ENCODE data around the gene TMEM80. TPM values are rescaled to one million over a fixed set of nuclear protein-coding genes. Genes with fewer than 3 reads are reported as not detected.

Gene TMEM80
- total RNA-seq, 2 donors from 2014 or later, result 66.0 to 70.9 TPM

- 68% methylated on average over 17 of the region's 17 CpGs for WGBS
Observed at GRCh38 chr11:698493-699115, 3.0 kb downstream of the TMEM80 start.

GRCh38 chr11:699116-699508 lies 3.5 kb downstream of the TMEM80 start:
- Histone ChIP-seq H3K36me3 (no peaks in the 10 kb centered on the region), H3K4me3 (no peak overlapping the region), H3K27ac (no peak overlapping the region), H3K9me3 (no peaks in the 10 kb centered on the region), H3K27me3 (replicated peaks; ENCODE audit: insufficient read depth) (no peaks in the 10 kb centered on the region), H3K4me1 (replicated peaks) (peaks cover 17% of the 10 kb centered on the region)
- TF ChIP-seq POLR2AphosphoS5 (IDR thresholded peaks at IDR 0.05) (no peak), CTCF (IDR thresholded peaks at IDR 0.05) (no peak), POLR2A (IDR thresholded peaks at IDR 0.05) (no peak)
- WGBS, result 88% methylated on average over 7 of the region's 7 CpGs
- intact Hi-C loops (cut with DNase I), result no loop called here
- DNase-seq (ENCODE audit: low spot score), result no peak

More at GRCh38 chr11:698493-699115, 3.0 kb downstream of the TMEM80 start:
- no peak for TF ChIP-seq POLR2AphosphoS5 (IDR thresholded peaks at IDR 0.05)
- no peak for TF ChIP-seq CTCF (IDR thresholded peaks at IDR 0.05)
- TF ChIP-seq POLR2A (IDR thresholded peaks at IDR 0.05), result no peak
- H3K9me3 ChIP-seq, result no peaks in the 10 kb centered on the region
- H3K27me3 ChIP-seq (replicated peaks; ENCODE audit: insufficient read depth), result no peaks in the 10 kb centered on the region
- no peak overlapping the region for H3K4me3 ChIP-seq
- peak overlapping the region in 1 of 2 donors; percentile 18 for H3K27ac ChIP-seq
- no peaks in the 10 kb centered on the region for H3K36me3 ChIP-seq
- H3K4me1 ChIP-seq (replicated peaks), result peaks cover 21% of the 10 kb centered on the region
- intact Hi-C loops (cut with DNase I), result no loop called here
- DNase-seq (ENCODE audit: low spot score), result no peak

GRCh38 chr11:699753-700152 lies 4.1 kb downstream of the TMEM80 start:
- Histone ChIP-seq H3K27ac (no peak overlapping the region), H3K4me3 (no peak overlapping the region), H3K4me1 (replicated peaks) (peaks cover 17% of the 10 kb centered on the region), H3K36me3 (no peaks in the 10 kb centered on the region), H3K27me3 (replicated peaks; ENCODE audit: insufficient read depth) (no peaks in the 10 kb centered on the region), H3K9me3 (no peaks in the 10 kb centered on the region)
- TF ChIP-seq POLR2AphosphoS5 (IDR thresholded peaks at IDR 0.05) (no peak), POLR2A (IDR thresholded peaks at IDR 0.05) (no peak), CTCF (IDR thresholded peaks at IDR 0.05) (no peak)
- intact Hi-C loops (cut with DNase I), result no loop called here
- DNase-seq (ENCODE audit: low spot score), result no peak
- WGBS, result 100% methylated on average over 1 of the region's 1 CpG

GRCh38 chr11:701741-702461 lies 6.3 kb downstream of the TMEM80 start:
- no peak for DNase-seq (ENCODE audit: low spot score)

GRCh38 chr11:702462-703461 lies 7.1 kb downstream of the TMEM80 start:
- 55% methylated on average over 26 of the region's 26 CpGs for WGBS
- Histone ChIP-seq H3K4me3 (no peak overlapping the region), H3K27ac (peak overlapping the region; percentile 76 to 91), H3K9me3 (no peaks in the 10 kb centered on the region), H3K4me1 (replicated peaks) (peaks cover 25% of the 10 kb centered on the region), H3K36me3 (no peaks in the 10 kb centered on the region), H3K27me3 (replicated peaks; ENCODE audit: insufficient read depth) (no peaks in the 10 kb centered on the region)
- TF ChIP-seq POLR2AphosphoS5 (IDR thresholded peaks at IDR 0.05), result peak; percentile 62
- no peak for TF ChIP-seq POLR2A (IDR thresholded peaks at IDR 0.05)
- no peak for TF ChIP-seq CTCF (IDR thresholded peaks at IDR 0.05)
- intact Hi-C loops (cut with DNase I), result no loop called here
- peak; percentile 53 for DNase-seq (ENCODE audit: low spot score)

More at GRCh38 chr11:701741-702461, 6.3 kb downstream of the TMEM80 start:
- TF ChIP-seq POLR2A (IDR thresholded peaks at IDR 0.05) (no peak), POLR2AphosphoS5 (IDR thresholded peaks at IDR 0.05) (no peak)
- Histone ChIP-seq H3K36me3 (no peaks in the 10 kb centered on the region), H3K4me1 (replicated peaks) (peaks cover 24% of the 10 kb centered on the region), H3K27me3 (replicated peaks; ENCODE audit: insufficient read depth) (no peaks in the 10 kb centered on the region), H3K9me3 (no peaks in the 10 kb centered on the region), H3K27ac (peak overlapping the region; percentile 76 to 91), H3K4me3 (no peak overlapping the region)
- intact Hi-C loops (cut with DNase I), result no loop called here
- 92% methylated on average over 15 of the region's 22 CpGs for WGBS
